Peyer's patch (tissue), 4 donors: ENCODE measurements around the gene TMEM217. TPM values are rescaled to one million over a fixed set of nuclear protein-coding genes. Genes with fewer than 3 reads are reported as not detected.

Experiments
- DNase-seq, 3 donors: peaks; one replicate each; pipeline ENCODE4 v3.0.0-alpha.2; 2017 to 2019
- H3K27ac ChIP-seq, 4 donors: fragments of 200-600 bp; sonication (generic); one replicate each; pipeline ENCODE4 v1.5.1; 2016 to 2019
- H3K27me3 ChIP-seq, 2 donors: fragments of 200-600 bp; sonication (generic); one replicate each; pipeline ENCODE4 v1.5.1; 2019
- H3K36me3 ChIP-seq, 3 donors: fragments of 200-600 bp; sonication (generic); one replicate each; pipeline ENCODE4 v1.5.1; 2016 to 2019
- H3K4me1 ChIP-seq, 4 donors: fragments of 200-600 bp; sonication (generic); one replicate each; pipeline ENCODE4 v1.5.1; 2016 to 2019
- H3K4me3 ChIP-seq, 4 donors: fragments of 200-600 bp; sonication (generic); 1 replicate in 3 of 4; 2 replicates in 1 of 4; pipeline ENCODE4 v1.5.1; 2016 to 2019; ENCODE audit warnings: mild to moderate bottlenecking in 1 of 4
- H3K9me3 ChIP-seq, 4 donors: fragments of 200-600 bp; sonication (generic); one replicate each; pipeline ENCODE4 v1.5.1; 2016 to 2019; ENCODE audit warnings: mild to moderate bottlenecking in 1 of 4
- POLR2A ChIP-seq, 2 donors: fragments of 450-650 bp; IDR thresholded peaks; one replicate each; pipeline ENCODE4 v1.5.1; 2017; ENCODE audit warnings: antibody characterized with exemption in 2 of 2, mild to moderate bottlenecking in 2 of 2, moderate library complexity in 2 of 2
- total RNA-seq, 4 donors: library from RNA; depleted of rRNA; stranded (reverse); fragments of >200 nt; gene quantifications; one replicate each; pipeline ENCODE4 v1.1.0, GENCODE V29; 2016
- TF ChIP-seq, protein P1 (sequence below), 6 experiments: fragments of 450-650 bp in 4 of 6; fragments of 200-600 bp in 2 of 6; sonication (generic) in 1 of 6; IDR thresholded peaks; one replicate each; pipeline ENCODE4 v1.5.1; 2017 to 2019; ENCODE audit warnings: antibody characterized with exemption in 6 of 6, mild to moderate bottlenecking in 3 of 6, moderate library complexity in 1 of 6

TMEM217 gene
- total RNA-seq, 4 donors from 2014 or later = 0.53 TPM; not detected in 3

GRCh38 chr6:37243131-37243815 is 14.7 kb downstream of the TMEM217 start:
- peak overlapping the region; percentile 38 to 77 (median 58) for H3K27ac ChIP-seq
- TF ChIP-seq, protein P1, sequence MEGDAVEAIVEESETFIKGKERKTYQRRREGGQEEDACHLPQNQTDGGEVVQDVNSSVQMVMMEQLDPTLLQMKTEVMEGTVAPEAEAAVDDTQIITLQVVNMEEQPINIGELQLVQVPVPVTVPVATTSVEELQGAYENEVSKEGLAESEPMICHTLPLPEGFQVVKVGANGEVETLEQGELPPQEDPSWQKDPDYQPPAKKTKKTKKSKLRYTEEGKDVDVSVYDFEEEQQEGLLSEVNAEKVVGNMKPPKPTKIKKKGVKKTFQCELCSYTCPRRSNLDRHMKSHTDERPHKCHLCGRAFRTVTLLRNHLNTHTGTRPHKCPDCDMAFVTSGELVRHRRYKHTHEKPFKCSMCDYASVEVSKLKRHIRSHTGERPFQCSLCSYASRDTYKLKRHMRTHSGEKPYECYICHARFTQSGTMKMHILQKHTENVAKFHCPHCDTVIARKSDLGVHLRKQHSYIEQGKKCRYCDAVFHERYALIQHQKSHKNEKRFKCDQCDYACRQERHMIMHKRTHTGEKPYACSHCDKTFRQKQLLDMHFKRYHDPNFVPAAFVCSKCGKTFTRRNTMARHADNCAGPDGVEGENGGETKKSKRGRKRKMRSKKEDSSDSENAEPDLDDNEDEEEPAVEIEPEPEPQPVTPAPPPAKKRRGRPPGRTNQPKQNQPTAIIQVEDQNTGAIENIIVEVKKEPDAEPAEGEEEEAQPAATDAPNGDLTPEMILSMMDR (IDR thresholded peaks at IDR 0.05) = no peak
- TF ChIP-seq POLR2A (IDR thresholded peaks at IDR 0.05) = no peak
- no peak for DNase-seq
- no peaks in the 10 kb centered on the region for H3K36me3 ChIP-seq
- H3K4me1 ChIP-seq = peaks cover 0 to 27% (median 0%) of the 10 kb centered on the region in 4 donors
- H3K4me3 ChIP-seq = no peak overlapping the region
- no peaks in the 10 kb centered on the region for H3K27me3 ChIP-seq
- no peaks in the 10 kb centered on the region for H3K9me3 ChIP-seq

- peak in 1 of 3 donors; percentile 66 for DNase-seq
- no peak for TF ChIP-seq POLR2A (IDR thresholded peaks at IDR 0.05)
- Histone ChIP-seq H3K36me3 (no peaks in the 10 kb centered on the region), H3K4me1 (peaks cover 0 to 27% (median 0%) of the 10 kb centered on the region in 4 donors), H3K27ac (peak overlapping the region in 3 of 4 donors; percentile 47 to 77 (median 68)), H3K4me3 (no peak overlapping the region), H3K27me3 (no peaks in the 10 kb centered on the region), H3K9me3 (no peaks in the 10 kb centered on the region)
Measured at GRCh38 chr6:37242429-37243052, 15.4 kb downstream of the TMEM217 start.

- DNase-seq = no peak
- no peaks in the 10 kb centered on the region for H3K9me3 ChIP-seq
- H3K27me3 ChIP-seq = no peaks in the 10 kb centered on the region
- peaks cover 0 to 27% (median 0%) of the 10 kb centered on the region in 4 donors for H3K4me1 ChIP-seq
- H3K36me3 ChIP-seq = no peaks in the 10 kb centered on the region
- TF ChIP-seq, protein P1 (IDR thresholded peaks at IDR 0.05) = no peak
- no peak for TF ChIP-seq POLR2A (IDR thresholded peaks at IDR 0.05)
- peak overlapping the region; percentile 36 to 77 (median 58) for H3K27ac ChIP-seq
- H3K4me3 ChIP-seq = no peak overlapping the region
Measured at GRCh38 chr6:37241775-37242428, 16.0 kb downstream of the TMEM217 start.

GRCh38 chr6:37241131-37241530 is 16.8 kb downstream of the TMEM217 start:
- H3K36me3 ChIP-seq = no peaks in the 10 kb centered on the region
- peak overlapping the region in 1 of 4 donors; percentile 77 for H3K27ac ChIP-seq
- no peak for DNase-seq
- no peaks in the 10 kb centered on the region for H3K9me3 ChIP-seq
- H3K4me3 ChIP-seq = no peak overlapping the region
- TF ChIP-seq, protein P1 (IDR thresholded peaks at IDR 0.05) = no peak
- no peak for TF ChIP-seq POLR2A (IDR thresholded peaks at IDR 0.05)
- no peaks in the 10 kb centered on the region for H3K27me3 ChIP-seq
- peaks cover 0 to 27% (median 0%) of the 10 kb centered on the region in 4 donors for H3K4me1 ChIP-seq

DNA sequence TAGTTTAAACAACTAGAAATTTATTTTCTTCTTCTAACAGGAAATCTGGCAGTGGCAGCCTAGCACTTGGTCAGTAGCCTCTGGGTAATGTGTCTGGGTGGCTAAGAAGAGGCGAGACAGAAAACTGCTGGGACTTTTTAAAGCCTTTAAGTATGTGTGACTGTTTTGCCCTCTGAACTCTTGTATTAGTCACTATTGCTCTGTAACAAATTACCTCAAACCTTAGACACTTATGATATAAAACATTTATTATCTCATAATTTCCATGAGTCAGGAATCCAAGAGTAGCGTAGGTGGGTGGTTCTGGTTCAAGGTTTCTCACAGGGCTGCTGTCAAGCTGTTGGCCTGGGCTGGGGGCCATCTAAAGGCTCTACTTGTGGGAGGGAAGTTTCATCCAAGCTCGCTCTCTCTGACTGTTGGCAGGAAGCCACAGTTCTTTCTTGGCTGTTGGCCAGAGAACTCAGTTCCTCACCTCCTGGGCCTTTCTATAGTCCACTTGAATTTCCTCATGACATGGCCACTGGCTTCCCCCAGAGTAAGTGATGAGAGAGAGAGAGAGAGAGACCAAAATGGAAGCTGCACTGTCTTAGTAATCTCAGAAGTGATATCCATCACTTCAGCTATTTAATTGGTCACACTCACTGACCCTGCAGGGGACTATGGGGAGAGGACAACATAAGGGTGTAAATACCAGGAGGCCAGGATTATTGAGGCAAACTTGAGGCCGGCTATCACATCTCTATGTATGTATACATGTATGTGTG is 17.8 kb downstream of the TMEM217 start:
- no peak for TF ChIP-seq POLR2A (IDR thresholded peaks at IDR 0.05)
- TF ChIP-seq, protein P1 (IDR thresholded peaks at IDR 0.05) = no peak
- Histone ChIP-seq H3K36me3 (no peaks in the 10 kb centered on the region), H3K4me3 (no peak overlapping the region), H3K4me1 (peaks cover 0 to 27% (median 0%) of the 10 kb centered on the region in 4 donors), H3K27ac (peak overlapping the region; percentile 52 to 77 (median 68)), H3K9me3 (no peaks in the 10 kb centered on the region), H3K27me3 (no peaks in the 10 kb centered on the region)
- DNase-seq = peak; percentile 53 to 95 (median 85)
